Activated T-cell treated with anti-CD3 and anti-CD28 coated beads, Interleukin-2, amount 50 U/mL, for 72 hours (primary cell): ENCODE data around the gene CEP95. TPM values are rescaled to one million over a fixed set of nuclear protein-coding genes. Genes with fewer than 3 reads are reported as not detected.
"Not testable (repeated sequence)": the region's sequence is repeated elsewhere in the genome, so short reads cannot be mapped to it uniquely, and the experiment has no call there.

Source experiments
- ATAC-seq, 2 donors: fragments of 150-1000 bp; cut with Tn5 transposase; replicated peaks in 1 of 2; 2 replicates each; pipeline ENCODE4 v1.10.0; 2021; ENCODE audit warnings: moderate library complexity in 2 of 2, mild to moderate bottlenecking in 1 of 2
- DNase-seq, 2 donors: peaks; one replicate each; pipeline ENCODE4 v3.0.0; 2021 to 2022; ENCODE audit warnings: mixed read lengths in 1 of 2
- H3K27ac Mint-ChIP-seq: one replicate; pipeline ENCODE4 v1.8.0; 2022; ENCODE audit warnings: mild to moderate bottlenecking, moderate library complexity, mixed read lengths
- H3K27me3 Mint-ChIP-seq: one replicate; pipeline ENCODE4 v1.8.0; 2022; ENCODE audit warnings: low read depth, mixed read lengths
- H3K36me3 Mint-ChIP-seq, 2 donors: one replicate each; pipeline ENCODE4 v1.8.0; 2022; ENCODE audit warnings: mixed read lengths in 2 of 2, mild to moderate bottlenecking in 1 of 2; ENCODE audit not compliant: insufficient read depth in 2 of 2
- H3K4me1 Mint-ChIP-seq: one replicate; pipeline ENCODE4 v1.8.0; 2022; ENCODE audit warnings: low read depth, mixed read lengths
- H3K4me3 Mint-ChIP-seq, 2 donors: one replicate each; pipeline ENCODE4 v1.8.0; 2022; ENCODE audit warnings: mild to moderate bottlenecking in 2 of 2, mixed read lengths in 2 of 2, moderate library complexity in 2 of 2
- H3K9me3 Mint-ChIP-seq, 2 donors: one replicate each; pipeline ENCODE4 v1.8.0; 2022; ENCODE audit warnings: mixed read lengths in 2 of 2
- total RNA-seq, 2 donors: library from RNA; stranded (reverse); gene quantifications; one replicate each; pipeline ENCODE4 v1.2.3, GENCODE V29; 2022

CEP95 gene
- total RNA-seq, 2 donors from 2014 or later = 70.9 to 80.3 TPM

GRCh38 chr17:64480951-64481350 lies 25.8 kb upstream of the CEP95 start:
- no peaks in the 10 kb centered on the region for H3K4me1 Mint-ChIP-seq

GRCh38 chr17:64484380-64484779 lies 22.4 kb upstream of the CEP95 start:
- Mint-ChIP-seq H3K4me3 (no peak overlapping the region), H3K36me3 (peaks cover 7 to 11% of the 10 kb centered on the region in 2 donors), H3K27ac (no peak overlapping the region), H3K27me3 (no peaks in the 10 kb centered on the region), H3K9me3 (no peaks in the 10 kb centered on the region), H3K4me1 (no peaks in the 10 kb centered on the region)
- DNase-seq = no peak
- ATAC-seq = no peak

More at GRCh38 chr17:64480951-64481350, 25.8 kb upstream of the CEP95 start:
- H3K27me3 Mint-ChIP-seq = no peaks in the 10 kb centered on the region
- H3K27ac Mint-ChIP-seq = no peak overlapping the region
- H3K4me3 Mint-ChIP-seq = no peak overlapping the region
- no peaks in the 10 kb centered on the region for H3K9me3 Mint-ChIP-seq
- DNase-seq (no peak), ATAC-seq (no peak)
- H3K36me3 Mint-ChIP-seq = peaks cover 4 to 6% of the 10 kb centered on the region in 2 donors

DNA sequence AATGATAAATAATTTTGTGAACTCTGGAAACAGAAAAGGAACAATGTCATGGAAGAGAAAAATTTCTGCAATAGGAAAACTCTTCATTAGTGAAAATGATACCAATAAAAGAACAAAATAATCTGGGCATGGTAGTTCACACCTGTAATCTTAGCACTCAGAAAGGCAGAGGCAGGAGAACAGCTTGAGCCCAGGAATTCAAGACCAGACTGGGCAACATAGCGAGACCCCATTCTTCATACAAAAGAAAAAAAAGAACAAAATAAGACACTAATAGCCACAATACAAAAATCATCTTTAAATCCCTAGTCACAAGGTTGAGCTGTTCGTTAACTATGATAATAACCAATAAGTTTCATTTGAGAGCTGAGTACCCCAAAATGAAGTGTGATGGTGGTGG lies 18.5 kb upstream of the CEP95 start:
- no peaks in the 10 kb centered on the region for H3K27me3 Mint-ChIP-seq
- ATAC-seq = no peak

DNA sequence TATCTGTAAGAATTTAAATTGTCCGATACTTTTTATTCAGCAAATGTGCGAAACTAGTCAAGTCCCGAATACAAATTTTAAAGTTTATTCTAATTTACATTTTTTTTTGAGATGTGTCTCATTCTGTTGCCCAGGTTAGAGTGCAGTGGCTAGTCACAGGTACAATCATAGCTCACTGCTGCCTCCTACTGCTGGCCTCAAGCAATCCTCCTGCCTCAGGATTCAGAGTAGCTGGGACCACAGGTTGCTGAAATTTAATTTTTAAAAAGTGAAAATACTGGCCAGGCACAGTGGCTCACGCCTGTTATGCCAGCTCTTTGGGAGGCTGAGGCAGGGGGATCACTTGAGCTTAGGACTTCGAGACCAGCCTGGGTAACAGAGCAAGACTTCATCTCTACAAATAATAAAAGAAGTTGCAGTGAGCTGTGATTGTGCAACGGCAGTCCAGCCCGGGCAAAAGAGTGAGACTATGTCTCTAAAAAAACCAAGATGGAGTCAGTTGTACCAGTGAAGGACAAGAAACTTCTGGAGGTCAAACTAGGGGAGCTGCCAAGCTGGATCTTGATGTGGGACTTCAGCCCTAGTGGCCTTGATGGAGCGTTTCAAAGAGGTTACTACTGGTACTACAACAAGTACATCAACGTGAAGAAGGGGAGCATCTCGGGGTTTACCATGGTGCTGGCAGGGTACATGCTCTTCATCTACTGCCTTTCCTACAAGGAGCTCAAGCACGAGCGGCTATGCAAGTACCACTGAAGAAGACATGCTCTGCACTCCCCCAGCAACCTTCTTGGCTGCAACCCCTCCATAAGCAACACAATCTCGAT lies 15.5 kb upstream of the CEP95 start:
- H3K4me1 Mint-ChIP-seq = peaks cover 48% of the 10 kb centered on the region

More for the DNA sequence above, 18.5 kb upstream of the CEP95 start:
- DNase-seq = no peak
- peaks cover 19% of the 10 kb centered on the region for H3K4me1 Mint-ChIP-seq
- H3K9me3 Mint-ChIP-seq = no peaks in the 10 kb centered on the region
- H3K4me3 Mint-ChIP-seq = no peak overlapping the region
- H3K36me3 Mint-ChIP-seq = peaks cover 12 to 18% of the 10 kb centered on the region in 2 donors
- no peak overlapping the region for H3K27ac Mint-ChIP-seq

GRCh38 chr17:64491994-64492393 lies 14.8 kb upstream of the CEP95 start:
- no peaks in the 10 kb centered on the region for H3K27me3 Mint-ChIP-seq
- peaks cover 18 to 31% of the 10 kb centered on the region in 2 donors for H3K36me3 Mint-ChIP-seq
- peaks cover 48% of the 10 kb centered on the region for H3K4me1 Mint-ChIP-seq
- DNase-seq (no peak), ATAC-seq (no peak)
- no peaks in the 10 kb centered on the region for H3K9me3 Mint-ChIP-seq
- peak overlapping the region; percentile 32 for H3K27ac Mint-ChIP-seq
- H3K4me3 Mint-ChIP-seq = peak overlapping the region in 1 of 2 donors; percentile 53

More for the DNA sequence above, 15.5 kb upstream of the CEP95 start:
- peak overlapping the region; percentile 32 for H3K27ac Mint-ChIP-seq
- H3K4me3 Mint-ChIP-seq = no peak overlapping the region
- DNase-seq (peak; percentile 62 to 69), ATAC-seq (peak; percentile 31 to 49)
- peaks cover 14 to 25% of the 10 kb centered on the region in 2 donors for H3K36me3 Mint-ChIP-seq
- no peaks in the 10 kb centered on the region for H3K9me3 Mint-ChIP-seq
- no peaks in the 10 kb centered on the region for H3K27me3 Mint-ChIP-seq

- Mint-ChIP-seq H3K36me3 (peaks cover 19 to 31% of the 10 kb centered on the region in 2 donors), H3K27me3 (no peaks in the 10 kb centered on the region), H3K4me3 (peak overlapping the region; percentile 11 to 53), H3K4me1 (peaks cover 53% of the 10 kb centered on the region), H3K27ac (peak overlapping the region; percentile 75), H3K9me3 (no peaks in the 10 kb centered on the region)
- DNase-seq = peak in 1 of 2 donors; percentile 33
- ATAC-seq = no peak
Measured at GRCh38 chr17:64492481-64493109, 14.2 kb upstream of the CEP95 start.

- Mint-ChIP-seq H3K9me3 (no peaks in the 10 kb centered on the region), H3K4me1 (peaks cover 68% of the 10 kb centered on the region), H3K27ac (peak overlapping the region; percentile 44), H3K4me3 (peak overlapping the region; percentile 95 to 97), H3K27me3 (no peaks in the 10 kb centered on the region), H3K36me3 (peaks cover 17 to 26% of the 10 kb centered on the region in 2 donors)
- DNase-seq = no peak
- ATAC-seq = no peak
Measured at GRCh38 chr17:64494121-64494520, 12.7 kb upstream of the CEP95 start.

- peak overlapping the region; percentile 95 to 97 for H3K4me3 Mint-ChIP-seq
- H3K9me3 Mint-ChIP-seq, H3K27me3 Mint-ChIP-seq, DNase-seq, ATAC-seq: not testable (repeated sequence)
- H3K36me3 Mint-ChIP-seq = peaks cover 17 to 36% of the 10 kb centered on the region in 2 donors
- peak overlapping the region; percentile 44 for H3K27ac Mint-ChIP-seq
- peaks cover 80% of the 10 kb centered on the region for H3K4me1 Mint-ChIP-seq
Measured at GRCh38 chr17:64495300-64495699, 11.5 kb upstream of the CEP95 start.

GRCh38 chr17:64496348-64496785 lies 10.4 kb upstream of the CEP95 start:
- ATAC-seq = no peak
- peaks cover 26 to 43% of the 10 kb centered on the region in 2 donors for H3K36me3 Mint-ChIP-seq

DNA sequence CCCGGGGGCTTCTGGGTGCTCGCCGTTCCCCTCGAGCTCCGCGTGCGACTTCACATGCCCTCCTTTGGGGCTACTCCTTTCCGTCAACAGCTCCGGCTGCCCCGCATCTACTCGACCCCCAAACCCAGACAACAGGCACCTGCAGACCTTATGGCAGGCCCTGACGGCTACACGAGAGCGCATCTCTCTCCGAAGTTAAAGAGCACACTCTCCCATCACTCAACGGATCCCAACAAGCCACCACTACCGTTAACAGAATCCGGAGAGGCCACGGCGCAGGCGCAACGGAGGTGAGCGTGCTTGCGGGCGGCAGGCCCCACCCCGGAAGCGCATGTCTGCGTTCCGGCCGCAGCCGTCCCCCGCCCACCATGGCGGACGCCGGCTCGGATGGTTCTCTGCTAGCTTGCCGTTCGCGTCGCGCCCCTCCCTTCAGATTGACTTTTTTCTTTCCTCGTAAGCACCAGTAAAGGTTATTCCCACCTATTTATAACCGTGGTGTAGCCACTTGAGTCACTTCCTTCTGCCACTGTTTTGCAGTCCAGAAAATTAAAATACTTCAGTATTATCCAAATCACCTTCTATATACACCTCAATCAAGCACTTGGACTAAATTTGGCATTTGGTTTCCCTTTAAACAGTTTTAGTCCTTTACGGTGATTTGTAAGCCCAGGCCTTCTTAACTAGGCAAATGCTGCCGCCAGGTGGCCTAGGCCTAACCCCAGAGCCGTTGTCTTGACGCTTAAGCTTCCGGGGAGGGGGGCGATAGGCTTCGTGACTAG lies 9.8 kb upstream of the CEP95 start, which contains the start of gene POLG2:
Gene POLG2 (minus strand): TSS at position 269 of the 779 bp plus-strand sequence. CDS start 86 bp downstream, at position 183.
- ATAC-seq = peak; percentile 69 to 76
- H3K27me3 Mint-ChIP-seq = no peaks in the 10 kb centered on the region
- H3K36me3 Mint-ChIP-seq = peaks cover 27 to 46% of the 10 kb centered on the region in 2 donors
- H3K4me3 Mint-ChIP-seq = peak within 1 kb of the TSS; percentile 95 to 97
- H3K27ac Mint-ChIP-seq = peak within 1 kb of the TSS; percentile 92
- peaks cover 88% of the 10 kb centered on the region for H3K4me1 Mint-ChIP-seq
- H3K9me3 Mint-ChIP-seq = no peaks in the 10 kb centered on the region
- peak; percentile 95 to 97 for DNase-seq

More at GRCh38 chr17:64496348-64496785, 10.4 kb upstream of the CEP95 start:
- no peaks in the 10 kb centered on the region for H3K27me3 Mint-ChIP-seq
- DNase-seq = no peak
- peaks cover 88% of the 10 kb centered on the region for H3K4me1 Mint-ChIP-seq
- no peaks in the 10 kb centered on the region for H3K9me3 Mint-ChIP-seq
- peak overlapping the region; percentile 95 to 97 for H3K4me3 Mint-ChIP-seq
- peak overlapping the region; percentile 92 for H3K27ac Mint-ChIP-seq

- ATAC-seq = no peak
- H3K4me1 Mint-ChIP-seq = peaks cover 90% of the 10 kb centered on the region
Measured at GRCh38 chr17:64497565-64498035, 9.2 kb upstream of the CEP95 start.

More at GRCh38 chr17:64497565-64498035, 9.2 kb upstream of the CEP95 start:
- Mint-ChIP-seq H3K27ac (peak overlapping the region; percentile 92), H3K27me3 (no peaks in the 10 kb centered on the region), H3K4me3 (peak overlapping the region; percentile 95 to 97), H3K36me3 (peaks cover 30 to 51% of the 10 kb centered on the region in 2 donors), H3K9me3 (no peaks in the 10 kb centered on the region)
- DNase-seq = no peak
